Subcutaneous adipose tissue (tissue), 4 donors: ENCODE measurements around the gene PRKCB. TPM values are rescaled to one million over a fixed set of nuclear protein-coding genes. Genes with fewer than 3 reads are reported as not detected.

Source experiments
- CTCF ChIP-seq: fragments of 450-650 bp; IDR thresholded peaks from one replicate; pipeline ENCODE4 v1.5.1; 2016; ENCODE audit warnings: low read depth, mild to moderate bottlenecking, control low read depth, antibody characterized with exemption, moderate library complexity
- total RNA-seq, 4 donors: library from RNA; depleted of rRNA; stranded (reverse); fragments of >200 nt; gene quantifications; one replicate each; pipeline ENCODE4 v1.1.0, GENCODE V29; 2016

PRKCB gene
- total RNA-seq, 4 donors from 2014 or later = 3.4 to 16.5 (median 5.7) TPM

GRCh38 chr16:24129412-24129918, 293.7 kb downstream of the PRKCB start:
- TF ChIP-seq CTCF = no peak

- TF ChIP-seq CTCF = no peak
Measured at GRCh38 chr16:24130494-24131085, 294.8 kb downstream of the PRKCB start.

- no peak for TF ChIP-seq CTCF
Measured at GRCh38 chr16:24131294-24131693, 295.5 kb downstream of the PRKCB start.

GRCh38 chr16:24132048-24132796, 296.4 kb downstream of the PRKCB start:
- no peak for TF ChIP-seq CTCF

DNA sequence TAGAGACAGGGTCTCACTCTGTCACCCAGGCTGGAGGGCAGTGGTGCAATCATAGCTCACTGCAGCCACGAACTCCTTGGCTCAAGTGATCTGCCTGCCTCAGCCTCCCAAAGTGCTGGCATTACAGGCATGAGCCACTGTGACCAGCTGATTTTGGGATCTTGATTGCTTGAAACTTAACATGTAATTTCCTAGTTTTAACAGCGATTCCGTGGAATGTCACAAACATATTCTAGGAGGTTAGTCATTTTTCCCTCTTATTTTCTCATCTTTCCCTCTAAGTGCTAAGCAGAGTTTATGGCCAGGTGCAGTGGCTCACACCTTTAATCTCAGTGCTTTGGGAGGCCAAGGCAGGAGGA, 297.0 kb downstream of the PRKCB start:
- TF ChIP-seq CTCF = no peak

DNA sequence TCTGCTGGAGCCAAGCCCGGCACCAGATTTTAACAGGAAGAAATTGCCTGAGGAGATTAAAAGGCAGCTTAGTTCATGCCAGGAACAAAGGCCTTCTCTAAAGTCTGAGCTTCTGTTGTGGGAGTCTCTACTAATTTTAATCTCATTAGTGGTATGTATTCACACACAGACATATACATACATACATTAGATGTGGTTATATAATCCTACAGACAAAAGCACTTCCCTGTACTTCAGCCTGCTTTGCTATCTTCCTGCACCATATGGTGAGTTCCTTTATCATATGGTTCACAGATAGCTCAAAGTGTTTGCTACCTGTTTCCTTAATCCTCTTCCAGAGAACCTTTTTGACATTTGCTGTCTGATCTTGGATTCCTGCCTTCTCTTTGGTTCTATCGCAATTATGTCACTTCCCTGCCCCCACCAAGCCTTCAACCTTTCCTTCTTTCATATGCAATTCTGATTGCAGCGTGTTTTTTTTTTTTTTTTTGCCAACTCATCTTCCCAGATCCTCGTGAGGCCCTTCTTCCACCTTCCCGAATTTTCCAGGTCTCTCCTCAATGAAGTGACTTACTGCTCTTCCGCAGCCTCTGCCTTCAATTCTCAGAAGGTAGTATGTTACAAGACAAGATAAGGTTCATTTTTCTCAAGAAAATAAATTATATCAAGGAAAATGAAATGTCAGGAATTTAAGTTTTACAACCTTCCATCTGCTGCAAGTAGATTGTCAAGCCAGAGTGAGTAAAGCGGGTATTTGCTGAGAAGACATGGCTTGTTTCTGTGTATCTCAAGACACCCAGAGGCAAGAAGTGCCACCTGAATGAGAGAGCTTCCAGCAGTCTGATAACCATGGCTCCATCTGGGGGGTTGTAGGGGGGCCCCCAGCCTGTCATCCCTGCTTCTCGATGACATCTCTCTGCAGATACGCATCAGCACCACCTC, 300.1 kb downstream of the PRKCB start:
- TF ChIP-seq CTCF = no peak

GRCh38 chr16:24138024-24138423, 302.2 kb downstream of the PRKCB start:
- no peak for TF ChIP-seq CTCF
